H9 (cell line): ENCODE data around the gene TRIP10. TPM values are rescaled to one million over a fixed set of nuclear protein-coding genes. Genes with fewer than 3 reads are reported as not detected.

Experiments used
- DNase-seq: peaks from one replicate; pipeline ENCODE4 v3.0.0-alpha.2; 2017
- H2AFZ ChIP-seq: one replicate; pipeline ENCODE4 v1.6.1; 2013; ENCODE audit warnings: mild to moderate bottlenecking, low read length, control low read depth, moderate library complexity
- H2AK5ac ChIP-seq: 2 replicates; pipeline ENCODE4 v1.6.1; 2013; ENCODE audit warnings: low read length, control low read depth, mixed read lengths; ENCODE audit not compliant: insufficient read length
- H2BK120ac ChIP-seq: one replicate; pipeline ENCODE4 v1.6.1; 2013; ENCODE audit warnings: low read depth, mild to moderate bottlenecking, low read length, control low read depth, inconsistent platforms; ENCODE audit not compliant: poor library complexity, severe bottlenecking
- H2BK12ac ChIP-seq: 2 replicates; pipeline ENCODE4 v1.6.1; 2013; ENCODE audit warnings: low read length, control low read depth, mixed read lengths, low read depth; ENCODE audit not compliant: insufficient read length
- H2BK15ac ChIP-seq: 2 replicates; pipeline ENCODE4 v1.6.1; 2013; ENCODE audit warnings: low read depth, low read length, control low read depth
- H2BK20ac ChIP-seq: one replicate; pipeline ENCODE4 v1.6.1; 2013; ENCODE audit warnings: low read depth, mild to moderate bottlenecking, low read length, control low read depth, inconsistent platforms; ENCODE audit not compliant: poor library complexity, severe bottlenecking
- H2BK5ac ChIP-seq: 2 replicates; pipeline ENCODE4 v1.6.1; 2013; ENCODE audit warnings: low read length, control low read depth, mixed read lengths; ENCODE audit not compliant: insufficient read length
- H3K14ac ChIP-seq: 2 replicates; pipeline ENCODE4 v1.6.1; 2013; ENCODE audit warnings: low read length, control low read depth; ENCODE audit not compliant: insufficient read depth
- H3K18ac ChIP-seq: 2 replicates; pipeline ENCODE4 v1.6.1; 2013; ENCODE audit warnings: low read depth, mild to moderate bottlenecking, mixed read lengths, low read length, control low read depth; ENCODE audit not compliant: insufficient read length
- H3K23ac ChIP-seq: 2 replicates; pipeline ENCODE4 v1.6.1; 2013; ENCODE audit warnings: low read length, control low read depth, mixed read lengths, low read depth; ENCODE audit not compliant: insufficient read length
- H3K23me2 ChIP-seq: 2 replicates; pipeline ENCODE4 v1.6.1; 2013; ENCODE audit warnings: low read depth, mild to moderate bottlenecking, mixed read lengths, low read length, control low read depth; ENCODE audit not compliant: insufficient read length, poor library complexity, severe bottlenecking
- H3K27ac ChIP-seq: 2 replicates; pipeline ENCODE4 v1.5.1; 2013; ENCODE audit warnings: low read length, control low read depth, mixed read lengths, low read depth; ENCODE audit not compliant: insufficient read length
- H3K27me3 ChIP-seq: 2 replicates; pipeline ENCODE4 v1.6.1; 2013; ENCODE audit warnings: low read length, control low read depth, inconsistent platforms; ENCODE audit not compliant: insufficient read depth
- H3K4ac ChIP-seq: 2 replicates; pipeline ENCODE4 v1.6.1; 2013; ENCODE audit warnings: low read depth, mild to moderate bottlenecking, control low read depth, inconsistent platforms, low read length, moderate library complexity
- H3K4me1 ChIP-seq: 2 replicates; pipeline ENCODE4 v1.6.1; 2013; ENCODE audit warnings: low read length, control low read depth, inconsistent platforms; ENCODE audit not compliant: insufficient read depth
- H3K4me2 ChIP-seq: 2 replicates; pipeline ENCODE4 v1.6.1; 2013; ENCODE audit warnings: low read length, control low read depth, mixed read lengths; ENCODE audit not compliant: insufficient read length, insufficient read depth
- H3K56ac ChIP-seq: 2 replicates; pipeline ENCODE4 v1.6.1; 2013; ENCODE audit warnings: low read depth, mild to moderate bottlenecking, mixed read lengths, low read length, control low read depth; ENCODE audit not compliant: insufficient read length
- H3K79me1 ChIP-seq: 2 replicates; pipeline ENCODE4 v1.6.1; 2013; ENCODE audit warnings: low read depth, mild to moderate bottlenecking, moderate library complexity, low read length, control low read depth, inconsistent platforms; ENCODE audit not compliant: insufficient read depth, poor library complexity, severe bottlenecking
- H3K79me2 ChIP-seq: 2 replicates; pipeline ENCODE4 v1.6.1; 2013; ENCODE audit warnings: low read length, control low read depth, inconsistent platforms; ENCODE audit not compliant: insufficient read depth
- H3K9ac ChIP-seq: 2 replicates; pipeline ENCODE4 v1.6.1; 2013; ENCODE audit warnings: low read length, control low read depth, mixed read lengths; ENCODE audit not compliant: insufficient read length; ENCODE audit errors: extremely low read depth
- H3K9me3 ChIP-seq: one replicate; pipeline ENCODE4 v1.6.1; 2013; ENCODE audit warnings: low read depth, low read length, inconsistent platforms; ENCODE audit not compliant: control insufficient read depth
- H3T11ph ChIP-seq: one replicate; pipeline ENCODE4 v1.6.1; 2013; ENCODE audit warnings: mild to moderate bottlenecking, low read length, control low read depth, inconsistent platforms
- H4K20me1 ChIP-seq: one replicate; pipeline ENCODE4 v1.6.1; 2013; ENCODE audit not compliant: control insufficient read depth, insufficient read length, insufficient read depth
- H4K5ac ChIP-seq: 2 replicates; pipeline ENCODE4 v1.6.1; 2013; ENCODE audit warnings: low read depth, mild to moderate bottlenecking, mixed read lengths, low read length, control low read depth; ENCODE audit not compliant: insufficient read length
- H4K8ac ChIP-seq: replicated peaks from 2 replicates; pipeline ENCODE4 v1.6.1; 2013; ENCODE audit warnings: low read length, control low read depth, mixed read lengths, low read depth; ENCODE audit not compliant: insufficient read length
- H4K91ac ChIP-seq: 2 replicates; pipeline ENCODE4 v1.6.1; 2013; ENCODE audit warnings: low read depth, mild to moderate bottlenecking, moderate library complexity, mixed read lengths, low read length, control low read depth; ENCODE audit not compliant: insufficient read length
- H3K27ac Mint-ChIP-seq, 3 experiments: 2 replicates in 2 of 3; 3 replicates in 1 of 3; pipeline ENCODE4 v1.8.0; 2020 to 2021; ENCODE audit warnings: mixed read lengths in 3 of 3, mild to moderate bottlenecking in 1 of 3, moderate library complexity in 1 of 3
- H3K27me3 Mint-ChIP-seq: 2 replicates; pipeline ENCODE4 v1.8.0; 2021; ENCODE audit warnings: low read depth, mild to moderate bottlenecking, moderate library complexity, mixed read lengths
- H3K36me3 Mint-ChIP-seq, 3 experiments: 2 replicates in 2 of 3; 3 replicates in 1 of 3; pipeline ENCODE4 v1.8.0; 2020 to 2021; ENCODE audit warnings: low read depth in 3 of 3, mixed read lengths in 3 of 3; ENCODE audit not compliant: insufficient read depth in 1 of 3
- H3K4me1 Mint-ChIP-seq, 2 experiments: 2 replicates each; pipeline ENCODE4 v1.8.0; 2020; ENCODE audit warnings: mixed read lengths in 2 of 2
- H3K4me3 Mint-ChIP-seq, 2 experiments: 2 replicates in 1 of 2; 3 replicates in 1 of 2; pipeline ENCODE4 v1.8.0; 2020 to 2021; ENCODE audit warnings: mild to moderate bottlenecking in 2 of 2, mixed read lengths in 2 of 2, moderate library complexity in 1 of 2
- H3K9me3 Mint-ChIP-seq, 2 experiments: 2 replicates in 1 of 2; 3 replicates in 1 of 2; pipeline ENCODE4 v1.8.0; 2020; ENCODE audit warnings: mild to moderate bottlenecking in 2 of 2, mixed read lengths in 2 of 2, moderate library complexity in 1 of 2
- CTCF ChIP-seq: fragments of 200-600 bp; sonication (generic); conservative IDR thresholded peaks from 3 replicates; pipeline ENCODE4 v1.8.0; 2021; ENCODE audit warnings: antibody characterized with exemption, mild to moderate bottlenecking
- WGBS: extraction: QIAGEN DNeasy Blood & Tissue Kit; methylation state at CpG from one replicate; pipeline ENCODE4 v1.1.7; 2013; ENCODE audit warnings: missing lambda C conversion rate, low lambda C conversion rate, mixed read lengths; ENCODE audit not compliant: insufficient read length; ENCODE audit errors: extremely low coverage; 5-methylcytosine and 5-hydroxymethylcytosine counted together
- total RNA-seq: library from RNA; stranded (reverse); gene quantifications from 2 replicates; pipeline ENCODE4 v1.2.1, GENCODE V29; 2021

The TRIP10 gene
- total RNA-seq, 1 experiment from 2014 or later = 56.4 TPM

GRCh38 chr19:6691342-6691741 is 48.1 kb upstream of the TRIP10 start:
- WGBS = no CpG with 5 or more reads among the region's 8 CpGs
- Histone ChIP-seq H3K23ac (no peak overlapping the region), H3K9ac (no peak overlapping the region), H2BK12ac (no peak overlapping the region), H3K23me2 (no peaks in the 10 kb centered on the region), H3K14ac (no peak overlapping the region), H3K4me1 (no peaks in the 10 kb centered on the region), H4K5ac (no peak overlapping the region), H3K27me3 (no peaks in the 10 kb centered on the region; the same call in 1 of the 2 replicates), H2BK15ac (no peak overlapping the region), H4K91ac (no peak overlapping the region), H2BK20ac (no peak overlapping the region), H3K56ac (no peak overlapping the region), H4K20me1 (no peaks in the 10 kb centered on the region), H3K27ac (no peak overlapping the region), H2BK5ac (no peak overlapping the region), H2AFZ (no peak overlapping the region), H3K79me2 (no peaks in the 10 kb centered on the region), H3K4me2 (no peak overlapping the region), H3K9me3 (no peaks in the 10 kb centered on the region), H2BK120ac (no peak overlapping the region), H2AK5ac (no peak overlapping the region), H4K8ac (no peak overlapping the region), H3K18ac (no peak overlapping the region), H3K79me1 (no peaks in the 10 kb centered on the region), H3K4ac (no peak overlapping the region), H3T11ph (no peak overlapping the region)
- DNase-seq = no peak
- H3K27me3 Mint-ChIP-seq = no peaks in the 10 kb centered on the region; the same call in 1 of the 2 replicates
- peaks cover 3% of the 10 kb centered on the region in 2 experiments; a peak in 1 of 4 replicates for H3K4me1 Mint-ChIP-seq
- no peak overlapping the region for H3K27ac Mint-ChIP-seq
- no peak for TF ChIP-seq CTCF
- H3K36me3 Mint-ChIP-seq = peaks cover 0 to 9% (median 0%) of the 10 kb centered on the region in 3 experiments; a peak in 4 of 7 replicates
- peaks cover 2 to 62% of the 10 kb centered on the region in 2 experiments; a peak in 4 of 5 replicates for H3K9me3 Mint-ChIP-seq
- H3K4me3 Mint-ChIP-seq = no peak overlapping the region; a peak in 1 of 5 replicates
